Thyroid gland (tissue), 4 donors: Measurements from ENCODE around the gene PKHD1. TPM values are rescaled to one million over a fixed set of nuclear protein-coding genes. Genes with fewer than 3 reads are reported as not detected.

ENCODE experiments used
- DNase-seq, 2 donors: peaks; one replicate each; pipeline ENCODE4 v3.0.0-alpha.2; 2019
- H3K27ac ChIP-seq, 3 donors: fragments of 200-600 bp; sonication (generic); 1 replicate in 2 of 3; 2 replicates in 1 of 3; pipeline ENCODE4 v1.5.1; 2016 to 2019; ENCODE audit warnings: mild to moderate bottlenecking in 1 of 3, moderate library complexity in 1 of 3
- H3K27me3 ChIP-seq: fragments of 200-600 bp; sonication (generic); one replicate; pipeline ENCODE4 v1.5.1; 2019
- H3K36me3 ChIP-seq, 2 donors: fragments of 200-600 bp; sonication (generic); one replicate each; pipeline ENCODE4 v1.5.1; 2016 to 2019
- H3K4me1 ChIP-seq, 2 donors: fragments of 200-600 bp; sonication (generic); one replicate each; pipeline ENCODE4 v1.5.1; 2017 to 2019
- H3K4me3 ChIP-seq, 3 donors: fragments of 200-600 bp; sonication (generic); replicated peaks in 1 of 3; 1 replicate in 2 of 3; 2 replicates in 1 of 3; pipeline ENCODE4 v1.5.1; 2016; ENCODE audit warnings: mild to moderate bottlenecking in 1 of 3
- H3K9me3 ChIP-seq: fragments of 200-600 bp; sonication (generic); one replicate; pipeline ENCODE4 v1.5.1; 2017
- POLR2A ChIP-seq, 2 donors: fragments of 450-650 bp; IDR thresholded peaks; one replicate each; pipeline ENCODE4 v1.6.1; 2017; ENCODE audit warnings: antibody characterized with exemption in 2 of 2, mild to moderate bottlenecking in 2 of 2, moderate library complexity in 1 of 2
- WGBS, 2 donors: methylation state at CpG; one replicate each; pipeline ENCODE4 v1.1.5; 2017; 5-methylcytosine and 5-hydroxymethylcytosine counted together
- intact Hi-C: fragments of 100-400 bp; cut with DNase I; formaldehyde crosslinking; loops from one replicate; pipeline ENCODE4 v1.15.1; 2023
- total RNA-seq, 4 donors: library from RNA; depleted of rRNA; stranded (reverse); fragments of >200 nt; gene quantifications; one replicate each; pipeline ENCODE4 v1.2.3, GENCODE V29; 2016
- TF ChIP-seq, protein P1 (sequence below), 6 experiments: fragments of 200-600 bp in 3 of 6; fragments of 450-650 bp in 3 of 6; sonication (generic) in 3 of 6; IDR thresholded peaks; one replicate each; pipeline ENCODE4 v1.5.1; 2016 to 2019; ENCODE audit warnings: antibody characterized with exemption in 6 of 6, mild to moderate bottlenecking in 2 of 6, inconsistent platforms in 1 of 6, moderate library complexity in 1 of 6

Gene PKHD1
- total RNA-seq, 4 donors from 2014 or later = under 0.01 to 0.11 (median 0.07) TPM

DNA sequence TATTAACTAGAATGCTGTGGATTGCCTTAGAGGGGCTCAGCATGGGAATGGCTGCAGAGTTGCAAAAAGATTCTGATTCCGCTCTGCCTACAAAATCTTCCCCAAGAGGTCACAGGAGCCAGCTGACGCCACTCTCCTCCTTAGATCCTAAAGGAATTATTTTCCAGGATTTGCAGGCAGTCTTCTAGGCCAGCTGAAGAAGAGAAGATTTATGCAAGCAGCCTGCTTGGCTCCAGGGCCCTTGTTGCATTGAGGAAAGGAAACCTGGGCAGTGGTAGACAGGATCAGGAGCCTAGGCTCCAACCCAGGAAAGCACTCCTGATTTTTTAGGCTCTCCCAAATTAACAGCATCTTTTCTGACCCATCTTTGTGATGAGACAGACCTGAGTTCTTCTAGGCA is 245.8 kb downstream of the PKHD1 start:
- Histone ChIP-seq H3K36me3 (no peaks in the 10 kb centered on the region), H3K4me1 (peaks cover 0 to 8% of the 10 kb centered on the region in 2 donors), H3K9me3 (no peaks in the 10 kb centered on the region), H3K27ac (no peak overlapping the region), H3K4me3 (no peak overlapping the region), H3K27me3 (no peaks in the 10 kb centered on the region)
- DNase-seq = no peak
- 79 to 81% methylated on average over 2 of the region's 2 CpGs for WGBS, 2 donors
- intact Hi-C loops = no loop called here
- TF ChIP-seq, protein P1, sequence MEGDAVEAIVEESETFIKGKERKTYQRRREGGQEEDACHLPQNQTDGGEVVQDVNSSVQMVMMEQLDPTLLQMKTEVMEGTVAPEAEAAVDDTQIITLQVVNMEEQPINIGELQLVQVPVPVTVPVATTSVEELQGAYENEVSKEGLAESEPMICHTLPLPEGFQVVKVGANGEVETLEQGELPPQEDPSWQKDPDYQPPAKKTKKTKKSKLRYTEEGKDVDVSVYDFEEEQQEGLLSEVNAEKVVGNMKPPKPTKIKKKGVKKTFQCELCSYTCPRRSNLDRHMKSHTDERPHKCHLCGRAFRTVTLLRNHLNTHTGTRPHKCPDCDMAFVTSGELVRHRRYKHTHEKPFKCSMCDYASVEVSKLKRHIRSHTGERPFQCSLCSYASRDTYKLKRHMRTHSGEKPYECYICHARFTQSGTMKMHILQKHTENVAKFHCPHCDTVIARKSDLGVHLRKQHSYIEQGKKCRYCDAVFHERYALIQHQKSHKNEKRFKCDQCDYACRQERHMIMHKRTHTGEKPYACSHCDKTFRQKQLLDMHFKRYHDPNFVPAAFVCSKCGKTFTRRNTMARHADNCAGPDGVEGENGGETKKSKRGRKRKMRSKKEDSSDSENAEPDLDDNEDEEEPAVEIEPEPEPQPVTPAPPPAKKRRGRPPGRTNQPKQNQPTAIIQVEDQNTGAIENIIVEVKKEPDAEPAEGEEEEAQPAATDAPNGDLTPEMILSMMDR (IDR thresholded peaks at IDR 0.05) = no peak
- no peak for TF ChIP-seq POLR2A (IDR thresholded peaks at IDR 0.05)

DNA sequence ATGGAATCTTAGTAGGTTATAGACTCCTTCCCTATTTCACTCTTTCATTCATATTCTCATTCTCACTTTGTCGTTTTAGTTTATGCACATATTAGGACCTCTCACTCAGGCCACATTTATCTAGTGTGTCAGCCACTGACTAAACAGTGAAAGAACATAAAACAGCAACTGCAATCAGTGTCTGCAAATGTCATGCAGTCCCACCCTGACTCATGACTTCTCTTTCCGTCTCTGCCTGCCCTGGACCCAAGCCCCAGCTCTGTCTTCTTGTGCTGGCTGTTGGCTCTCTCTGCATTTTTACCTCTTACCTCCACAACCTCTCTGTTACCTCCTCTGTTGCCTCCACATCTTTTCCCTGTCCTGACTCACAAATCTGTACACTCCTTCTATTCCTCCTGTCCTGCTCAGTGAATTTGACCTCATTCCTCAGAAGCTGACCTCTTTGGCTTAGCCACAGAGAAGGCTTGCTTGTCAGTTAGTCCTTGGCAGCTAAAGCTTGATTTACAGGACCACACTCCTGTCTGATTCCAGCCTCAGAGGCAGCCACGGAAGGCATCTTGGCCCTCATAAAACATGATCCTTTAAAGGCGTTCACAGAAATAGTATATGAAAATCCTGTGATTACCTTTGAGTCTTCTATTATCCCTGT is 247.6 kb downstream of the PKHD1 start:
- no peak overlapping the region for H3K27ac ChIP-seq
- no peaks in the 10 kb centered on the region for H3K36me3 ChIP-seq
- WGBS, 2 donors = 69 to 75% methylated on average over 4 of the region's 4 CpGs
- H3K27me3 ChIP-seq = no peaks in the 10 kb centered on the region
- H3K9me3 ChIP-seq = no peaks in the 10 kb centered on the region
- no peak overlapping the region for H3K4me3 ChIP-seq
- no peak for TF ChIP-seq POLR2A (IDR thresholded peaks at IDR 0.05)
- TF ChIP-seq, protein P1 (IDR thresholded peaks at IDR 0.05) = no peak
- no peak for DNase-seq
- peaks cover 0 to 8% of the 10 kb centered on the region in 2 donors for H3K4me1 ChIP-seq
- intact Hi-C loops = no loop called here

DNA sequence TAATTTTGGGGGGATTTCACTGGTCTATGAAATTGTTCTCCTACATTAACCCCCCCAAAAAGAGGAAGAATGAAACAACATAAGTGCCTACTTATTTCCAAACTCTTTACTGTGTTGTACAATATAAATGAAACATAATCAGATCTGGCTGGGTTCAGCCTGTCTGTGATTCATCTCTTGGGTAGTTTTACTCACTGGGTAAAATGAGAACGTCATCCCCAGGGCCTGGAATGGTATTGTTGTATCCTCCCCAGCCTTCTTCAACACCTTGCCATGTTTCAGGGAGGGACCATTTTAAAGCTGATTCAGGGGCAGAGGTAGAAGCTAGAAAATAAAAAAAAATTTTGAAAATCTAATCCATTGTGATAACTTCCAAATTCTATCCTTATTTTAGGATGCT is 256.7 kb downstream of the PKHD1 start:
- no peaks in the 10 kb centered on the region for H3K36me3 ChIP-seq
- intact Hi-C loops = no loop called here
- H3K27ac ChIP-seq = no peak overlapping the region
- 56 to 78% methylated on average over 1 of the region's 1 CpG for WGBS, 2 donors
- H3K9me3 ChIP-seq = no peaks in the 10 kb centered on the region
- DNase-seq = no peak
- TF ChIP-seq POLR2A (IDR thresholded peaks at IDR 0.05) = no peak
- TF ChIP-seq, protein P1 (IDR thresholded peaks at IDR 0.05) = no peak
- no peaks in the 10 kb centered on the region for H3K4me1 ChIP-seq
- H3K27me3 ChIP-seq = no peaks in the 10 kb centered on the region
- no peak overlapping the region for H3K4me3 ChIP-seq

DNA sequence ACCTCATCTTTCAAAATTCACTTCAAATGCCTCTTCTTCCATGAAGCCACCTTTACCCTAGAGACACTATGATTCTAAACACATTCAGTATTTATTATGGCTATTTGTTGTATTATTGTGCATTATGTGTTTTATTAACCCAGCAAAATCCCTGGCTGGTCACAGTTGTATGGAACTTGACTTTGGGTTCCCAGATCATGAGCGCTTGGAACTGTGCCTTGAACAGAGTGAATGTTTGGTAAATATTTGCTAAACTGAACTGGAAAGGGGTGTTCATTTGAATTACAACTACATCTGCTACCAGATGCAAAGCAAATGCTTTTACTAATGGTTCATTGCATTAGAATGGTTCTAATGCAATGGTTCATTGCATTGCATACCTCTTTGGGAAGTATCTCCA is 259.8 kb downstream of the PKHD1 start:
- Histone ChIP-seq H3K27me3 (no peaks in the 10 kb centered on the region), H3K36me3 (no peaks in the 10 kb centered on the region), H3K9me3 (no peaks in the 10 kb centered on the region), H3K4me1 (no peaks in the 10 kb centered on the region), H3K4me3 (no peak overlapping the region), H3K27ac (no peak overlapping the region)
- no peak for DNase-seq
- intact Hi-C loops = no loop called here
- TF ChIP-seq, protein P1 (IDR thresholded peaks at IDR 0.05) = no peak
- no peak for TF ChIP-seq POLR2A (IDR thresholded peaks at IDR 0.05)
- 86 to 96% methylated on average over 1 of the region's 1 CpG for WGBS, 2 donors

DNA sequence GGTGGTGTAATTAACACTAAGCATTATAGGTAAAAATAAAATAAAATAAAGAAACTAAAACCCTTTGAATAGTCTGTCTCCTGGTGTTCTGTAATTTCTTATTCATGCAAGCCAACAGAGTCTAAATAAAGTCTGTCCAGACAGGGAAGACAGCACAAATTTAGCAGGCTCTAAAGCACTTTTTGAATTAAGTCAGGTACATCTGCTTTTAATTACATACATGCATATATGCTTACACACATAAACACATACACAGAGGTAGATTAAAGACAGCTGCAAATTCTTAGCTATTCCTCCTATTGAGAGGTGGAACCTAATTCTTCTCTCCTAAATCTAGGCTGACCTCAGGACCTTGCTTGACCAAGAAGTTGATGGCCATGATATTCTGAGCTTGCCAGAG is 262.5 kb downstream of the PKHD1 start:
- no peak for DNase-seq
- TF ChIP-seq, protein P1 (IDR thresholded peaks at IDR 0.05) = no peak
- Histone ChIP-seq H3K27ac (no peak overlapping the region), H3K27me3 (no peaks in the 10 kb centered on the region), H3K4me1 (no peaks in the 10 kb centered on the region), H3K36me3 (no peaks in the 10 kb centered on the region), H3K9me3 (no peaks in the 10 kb centered on the region), H3K4me3 (no peak overlapping the region)
- intact Hi-C loops = no loop called here
